Activated CD4-positive, CD25-positive, alpha-beta regulatory T cell treated with anti-CD3 and anti-CD28 coated beads, Interleukin-2, amount 50 U/mL, for 16 hours (primary cell): ENCODE data around the gene LARGE1.

Experiments
- DNase-seq: peaks from one replicate; pipeline ENCODE4 v3.0.0-alpha.2; 2020; ENCODE audit warnings: low read depth, low spot score

LARGE1 gene

DNA sequence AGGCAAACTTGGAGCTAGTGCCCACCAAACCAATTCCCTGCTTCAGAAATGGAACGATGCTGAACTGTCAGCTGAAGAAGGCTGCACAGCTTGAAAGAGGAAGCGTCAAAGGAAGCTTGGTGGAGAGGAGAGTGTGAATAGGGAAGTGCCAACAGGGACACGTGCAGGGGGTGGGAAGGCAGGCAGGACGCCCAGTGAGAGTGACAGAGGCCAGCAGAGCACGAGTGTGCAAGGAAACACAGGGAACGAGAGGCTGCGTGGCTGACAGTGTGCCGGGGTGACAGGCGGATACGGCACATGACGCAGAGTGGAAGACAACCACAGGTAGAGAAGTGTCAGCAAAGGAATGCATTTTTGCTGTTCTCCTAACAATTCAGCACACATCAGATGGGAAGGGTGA lies 196.4 kb downstream of the LARGE1 start:
- no peak for DNase-seq

DNA sequence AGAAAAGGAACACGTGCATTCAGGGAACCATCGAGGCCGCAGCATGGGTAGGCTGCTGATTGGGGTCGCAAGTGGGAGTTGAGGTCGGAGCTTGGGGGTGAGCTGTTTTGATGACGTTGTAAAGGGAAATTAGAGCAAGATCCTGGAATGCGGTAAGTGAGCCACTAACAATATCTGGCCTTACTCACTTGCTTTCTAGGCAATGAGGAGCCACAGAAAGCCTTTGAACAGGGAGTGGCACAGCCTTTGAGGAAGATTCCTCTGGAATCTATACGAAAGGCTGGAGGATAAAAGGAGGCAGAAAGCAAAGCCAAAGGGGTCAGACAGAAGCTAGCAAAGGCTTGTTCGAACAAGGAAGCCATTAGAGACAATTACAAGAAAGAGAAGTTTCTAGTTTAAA lies 197.5 kb downstream of the LARGE1 start:
- DNase-seq, result no peak

DNA sequence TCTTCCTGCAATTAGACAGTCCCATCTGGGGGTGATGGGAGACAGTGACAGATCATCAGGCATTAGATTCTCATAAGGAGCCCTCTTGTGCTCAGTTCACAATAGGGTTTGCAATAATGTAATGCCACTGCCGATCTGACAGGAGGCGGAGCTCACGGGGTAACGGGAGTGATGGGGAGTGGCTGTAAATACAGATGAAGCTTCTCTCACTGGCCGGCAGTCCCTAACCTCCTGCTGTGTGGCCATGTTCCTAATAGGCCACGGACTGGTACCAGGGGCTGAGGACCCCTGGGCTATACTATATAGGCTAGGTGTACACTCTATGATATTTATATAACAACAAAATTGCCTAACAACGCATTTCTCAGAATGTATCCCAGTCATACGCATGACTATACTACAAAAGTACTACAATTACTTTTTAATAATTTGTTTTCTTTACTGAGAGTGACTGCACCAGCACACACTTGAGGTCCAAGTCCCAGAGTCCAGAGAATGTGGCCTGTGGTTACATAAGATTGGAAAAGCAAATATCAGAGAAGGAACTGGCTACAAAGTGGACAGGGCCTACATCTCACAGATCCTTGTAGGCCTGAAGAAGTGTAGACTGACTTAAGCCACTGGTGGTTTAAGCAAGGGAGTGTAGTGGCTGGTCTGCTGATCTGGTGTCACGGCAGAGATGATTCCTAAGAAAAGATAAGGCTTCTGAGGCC lies 200.0 kb downstream of the LARGE1 start:
- no peak for DNase-seq

DNA sequence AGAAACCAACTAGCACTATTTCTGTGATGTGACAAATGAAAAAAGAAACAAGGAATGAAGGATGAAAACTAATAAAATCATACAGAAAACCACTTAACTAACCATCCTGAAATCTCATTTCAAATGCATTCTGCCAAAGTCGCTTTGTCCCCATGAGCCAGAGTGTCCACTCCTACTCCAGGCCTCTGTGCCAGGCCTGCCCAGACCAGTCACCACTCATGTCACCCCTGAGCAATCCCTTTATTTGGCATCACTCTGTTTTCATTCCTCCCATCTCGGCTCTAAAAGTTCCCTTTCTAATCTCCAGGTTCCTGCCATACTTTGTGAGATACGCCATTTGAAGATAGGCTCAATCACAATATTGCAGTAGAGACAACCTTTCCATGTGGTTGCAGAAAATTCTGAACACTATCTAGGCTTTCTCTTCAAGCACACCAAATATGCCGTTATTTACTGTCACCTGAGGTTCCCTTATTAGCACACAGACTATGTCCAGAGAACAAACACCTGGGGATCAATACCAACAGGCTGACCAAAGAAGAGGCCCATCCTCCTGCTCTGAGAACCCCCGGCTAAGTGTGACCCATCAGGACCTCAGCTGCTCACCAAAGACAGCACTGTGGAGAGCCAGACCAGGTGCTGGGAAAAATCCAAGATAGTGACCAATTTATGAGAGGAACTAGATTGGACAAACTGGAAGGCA lies 202.4 kb downstream of the LARGE1 start:
- no peak for DNase-seq

DNA sequence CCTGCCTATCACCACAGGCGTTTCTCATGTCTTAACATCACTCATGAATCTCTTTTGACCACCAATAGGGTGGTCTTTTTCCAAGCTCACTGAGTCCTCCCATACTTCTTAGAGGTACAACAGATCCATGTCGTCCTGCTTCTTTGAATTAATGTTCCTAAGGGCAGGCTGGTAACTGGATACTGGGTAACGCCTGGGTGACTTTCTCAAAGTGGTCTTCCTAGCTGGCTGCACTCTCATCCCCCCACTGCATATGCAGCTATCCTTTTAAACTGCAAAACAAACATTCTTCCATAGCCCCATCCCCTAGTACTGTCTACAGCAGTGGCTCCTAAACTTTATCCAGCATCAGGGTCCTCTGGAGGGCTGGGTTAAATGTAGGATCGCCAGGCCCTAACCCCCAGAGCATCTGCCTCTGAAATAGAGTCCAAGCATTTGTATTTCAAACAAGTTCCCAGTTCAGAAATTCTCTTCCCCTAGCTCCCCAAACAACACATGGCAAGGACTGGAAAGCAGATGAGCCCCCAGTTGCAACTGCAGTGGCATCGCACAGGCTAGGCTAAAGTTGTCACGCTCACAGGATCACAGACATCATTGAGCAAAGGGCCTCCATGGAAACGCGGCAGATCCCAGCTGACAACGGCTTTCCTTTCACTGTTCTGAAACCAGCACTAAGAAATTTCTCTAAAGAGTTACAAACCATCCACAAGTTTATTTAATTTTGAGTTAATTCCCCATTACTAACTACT lies 204.9 kb downstream of the LARGE1 start:
- DNase-seq, result no peak

DNA sequence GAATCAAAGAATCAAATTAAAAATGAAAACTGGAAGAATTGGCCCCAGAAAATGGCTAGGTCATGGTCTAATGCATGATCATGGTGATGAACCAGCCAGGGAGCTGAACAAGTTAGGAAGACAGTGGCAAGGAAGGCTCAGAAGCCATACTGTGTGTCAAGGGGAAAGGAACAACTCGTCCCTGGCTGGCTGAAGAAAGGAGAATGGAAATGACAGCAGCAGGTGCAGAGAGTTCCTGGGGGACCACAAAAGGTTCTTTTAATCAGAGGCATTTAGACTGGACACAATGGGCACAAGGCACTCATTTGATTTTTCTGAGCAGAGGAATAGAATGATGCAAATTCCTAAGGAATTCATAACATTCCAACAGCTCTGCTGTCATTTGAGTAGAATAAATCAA lies 209.9 kb downstream of the LARGE1 start:
- no peak for DNase-seq

GRCh38 chr22:33707581-33707980 lies 212.7 kb downstream of the LARGE1 start:
- DNase-seq, result no peak

GRCh38 chr22:33706100-33706499 lies 214.2 kb downstream of the LARGE1 start:
- DNase-seq, result no peak

DNA sequence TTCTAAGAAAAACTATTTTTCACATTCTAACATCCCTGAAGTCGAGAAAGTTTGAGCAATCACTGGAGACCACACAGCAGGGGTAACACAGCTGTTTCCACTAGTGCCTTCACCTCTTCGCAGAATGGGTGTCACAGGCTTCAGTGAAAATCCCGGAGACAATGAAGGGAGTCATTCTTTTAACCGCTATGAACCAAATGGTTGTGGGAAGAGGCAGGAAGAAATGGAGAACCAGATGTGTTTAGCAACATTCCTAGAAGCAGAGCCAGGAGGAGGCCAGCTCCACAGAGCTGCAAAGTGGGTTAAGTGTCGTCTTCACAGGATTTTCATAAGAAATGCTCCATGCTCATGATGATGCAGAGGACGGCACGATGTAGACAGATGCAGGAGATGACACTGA lies 221.1 kb downstream of the LARGE1 start:
- DNase-seq, result no peak

DNA sequence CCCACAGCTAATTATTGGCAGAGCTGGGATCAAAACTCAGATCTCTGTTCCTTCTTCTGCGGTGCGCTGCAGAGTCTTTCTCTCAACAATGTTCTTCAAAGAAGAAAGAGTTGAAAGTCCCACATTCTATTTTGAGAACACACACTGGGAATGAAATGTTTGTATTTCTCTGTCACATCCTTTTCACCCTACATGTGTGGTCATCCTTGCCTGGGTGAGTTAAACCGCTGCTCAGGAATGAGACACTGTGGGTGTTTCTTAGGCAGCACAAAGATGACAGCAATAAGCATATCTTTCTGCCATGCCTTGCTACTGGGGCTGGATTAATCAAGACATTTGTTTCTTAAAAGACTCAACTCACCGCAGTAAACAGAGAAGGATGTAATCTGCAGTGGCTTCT lies 222.6 kb downstream of the LARGE1 start:
- DNase-seq, result no peak

- no peak for DNase-seq
Observed at GRCh38 chr22:33691057-33691630, 229.1 kb downstream of the LARGE1 start.

DNA sequence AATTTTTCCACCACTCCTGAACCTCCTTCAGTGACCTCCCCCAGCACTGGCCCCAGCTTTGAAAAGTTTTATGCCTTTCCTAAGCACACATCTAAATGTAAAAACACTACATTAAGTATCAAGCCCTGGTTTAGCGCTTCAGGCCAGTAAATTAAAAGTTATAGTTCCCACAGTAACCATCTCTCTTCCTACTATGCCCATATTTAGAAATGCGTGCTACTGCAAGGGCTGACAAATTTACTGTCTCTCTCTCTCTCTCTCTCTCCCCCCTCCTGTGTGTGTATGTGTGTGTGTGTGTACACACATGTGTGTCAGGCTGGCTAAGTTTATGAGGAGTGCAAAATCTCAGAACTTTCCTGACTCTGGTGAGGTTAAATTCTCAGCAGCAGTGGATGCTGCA lies 231.4 kb downstream of the LARGE1 start:
- no peak for DNase-seq

DNA sequence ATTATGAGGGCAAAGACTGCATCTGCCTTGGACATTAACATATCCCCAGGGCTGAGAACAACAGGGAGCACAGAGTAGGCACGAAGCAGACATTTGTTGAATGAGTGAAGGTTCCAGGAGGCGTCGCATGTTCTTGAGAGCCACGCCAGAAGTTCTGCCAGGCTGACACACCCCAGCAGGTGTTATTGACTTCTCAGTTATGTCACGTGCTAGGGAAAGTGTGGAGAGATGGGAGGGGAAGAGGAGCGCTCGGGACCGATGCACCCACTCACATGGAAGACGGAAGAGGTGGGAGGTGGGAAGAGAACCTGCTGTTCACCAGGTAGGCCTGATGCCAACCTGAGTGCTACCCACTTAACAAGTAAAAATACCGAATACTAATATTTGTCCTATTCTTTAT lies 232.8 kb downstream of the LARGE1 start:
- no peak for DNase-seq

GRCh38 chr22:33684087-33684486 lies 236.2 kb downstream of the LARGE1 start:
- DNase-seq, result no peak

DNA sequence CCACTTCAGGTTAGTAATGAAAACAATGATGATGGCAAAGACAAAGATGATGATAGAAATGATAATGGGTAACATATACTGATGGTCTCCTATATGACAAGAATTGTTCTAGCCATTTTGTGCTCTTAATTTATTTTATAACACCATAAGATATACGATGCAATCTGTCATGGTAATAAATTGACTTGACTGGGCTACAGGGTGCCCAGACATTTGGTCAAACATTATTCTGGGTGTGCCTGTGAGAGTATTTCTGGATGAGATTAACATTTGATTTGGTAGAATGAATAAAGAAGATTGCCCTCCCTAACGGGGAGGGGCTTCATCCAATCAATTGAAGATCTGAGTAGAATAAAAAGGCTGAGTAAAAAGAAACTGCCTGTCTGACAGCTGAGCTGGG lies 237.3 kb downstream of the LARGE1 start:
- no peak for DNase-seq

DNA sequence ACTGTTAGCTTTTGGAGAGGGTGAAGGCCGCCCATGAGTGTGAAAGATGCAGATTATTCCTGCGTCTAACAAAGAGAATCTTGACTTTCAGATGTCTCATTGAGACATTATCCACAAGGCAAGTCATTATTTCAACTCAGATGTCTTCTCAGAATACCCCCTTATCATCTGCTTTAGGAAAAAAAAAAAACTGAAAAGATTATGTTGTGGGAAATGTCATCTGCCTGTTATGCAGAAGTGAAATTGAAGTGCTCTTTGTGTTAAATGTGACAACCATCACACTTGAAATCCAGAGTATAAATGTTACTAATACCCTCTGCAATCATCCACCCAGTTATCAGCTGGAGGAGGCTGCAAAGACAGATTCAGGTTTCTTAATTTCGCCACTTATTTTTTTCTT lies 239.6 kb downstream of the LARGE1 start:
- DNase-seq, result no peak

DNA sequence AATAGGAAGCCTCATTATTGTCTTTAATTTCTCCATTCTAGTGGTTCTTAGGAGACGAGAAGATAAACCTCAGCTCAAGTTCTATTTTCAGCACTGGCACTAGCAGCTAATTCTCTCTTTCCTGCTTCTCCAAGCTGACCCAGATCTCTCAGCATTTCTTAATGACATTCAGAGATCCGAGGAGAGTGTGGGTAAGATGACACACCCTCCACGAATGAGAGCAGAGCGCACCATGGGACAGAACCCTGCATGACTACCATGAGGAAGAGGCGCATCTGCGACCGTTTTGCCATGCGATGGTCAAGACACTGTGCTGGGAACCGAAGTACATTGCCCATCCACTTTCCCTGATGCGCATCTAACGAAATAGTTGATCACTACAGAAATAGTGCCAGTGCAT lies 241.8 kb downstream of the LARGE1 start:
- no peak for DNase-seq

DNA sequence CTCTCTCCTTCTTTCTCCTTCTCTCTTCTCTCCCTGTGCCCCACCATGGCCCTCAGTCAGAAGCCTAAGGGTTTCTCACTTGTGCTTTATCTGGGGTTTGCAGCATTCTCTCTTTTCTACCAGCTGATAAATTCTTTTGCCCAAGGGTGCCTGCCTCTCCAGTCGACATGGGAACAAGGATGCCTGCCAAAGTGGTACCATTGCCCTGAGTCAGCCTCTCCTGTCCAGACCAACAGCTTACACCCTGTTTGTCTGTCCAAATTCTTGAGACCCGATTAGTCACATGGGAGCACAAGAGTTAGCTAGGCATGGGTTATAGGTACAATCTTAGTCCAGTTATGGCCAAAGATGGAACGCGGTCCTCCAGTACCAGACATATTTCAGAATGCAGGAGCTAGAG lies 242.7 kb downstream of the LARGE1 start:
- DNase-seq, result no peak

DNA sequence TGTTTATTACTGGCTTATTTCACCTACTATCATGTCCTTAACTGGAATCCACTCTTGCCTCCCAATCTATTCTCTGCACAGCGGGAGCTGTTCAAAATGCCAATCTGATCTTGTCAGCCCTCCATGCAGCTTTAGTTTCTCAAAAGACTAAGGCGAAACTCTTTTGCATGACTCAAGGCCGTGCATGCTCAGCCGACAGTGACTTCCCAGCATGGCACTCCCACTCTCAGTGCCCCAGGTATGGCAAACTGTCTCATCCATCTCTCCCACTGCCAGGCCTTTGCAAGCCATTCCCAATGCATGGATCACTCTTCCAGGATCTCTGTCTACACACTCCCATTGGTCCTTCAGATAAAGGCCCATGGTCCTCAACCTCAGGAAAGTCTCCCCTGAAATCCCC lies 245.9 kb downstream of the LARGE1 start:
- no peak for DNase-seq

DNA sequence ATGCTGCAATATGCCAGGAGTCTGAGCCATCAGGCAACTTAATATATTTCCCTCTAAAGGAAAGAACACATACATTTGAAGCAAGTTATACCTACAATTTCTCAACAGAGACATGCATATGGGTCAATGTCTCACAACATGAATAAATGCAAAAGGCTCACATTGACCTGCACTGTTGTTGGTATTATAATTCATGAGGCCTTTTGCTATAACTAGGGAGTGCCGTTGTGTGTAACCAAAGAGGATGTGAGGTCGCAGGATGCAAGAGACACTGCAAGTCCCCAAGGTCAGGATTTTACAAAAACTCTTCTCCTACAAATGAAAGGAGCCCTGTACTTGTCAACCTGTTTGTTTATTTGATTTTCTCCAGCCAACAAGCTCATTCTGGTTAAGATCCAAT lies 250.5 kb downstream of the LARGE1 start:
- no peak for DNase-seq

- no peak for DNase-seq
Observed at GRCh38 chr22:33666961-33667619, 253.2 kb downstream of the LARGE1 start.
